PFSK-1 (cell line): ENCODE measurements around the gene ERI3.

Source experiments
- FOXP2 ChIP-seq: optimal IDR thresholded peaks from 2 replicates; pipeline ENCODE3; 2011; ENCODE audit warnings: borderline replicate concordance, control low read depth, inconsistent platforms; ENCODE audit not compliant: insufficient read depth; ENCODE audit errors: extremely low read length, extremely low read depth
- POLR2AphosphoS5 ChIP-seq: IDR thresholded peaks from 2 replicates; pipeline ENCODE4 v1.6.1; 2012; ENCODE audit warnings: low read depth, mild to moderate bottlenecking, control low read depth, low read length, moderate library complexity
- SIN3A ChIP-seq: IDR thresholded peaks from 2 replicates; pipeline ENCODE4 v1.6.1; 2012; ENCODE audit warnings: mild to moderate bottlenecking, low read length, moderate library complexity, borderline replicate concordance; ENCODE audit not compliant: insufficient read depth
- TAF1 ChIP-seq: IDR thresholded peaks from 2 replicates; pipeline ENCODE4 v1.6.1; 2012; ENCODE audit warnings: low read length, control low read depth, borderline replicate concordance; ENCODE audit not compliant: insufficient read depth
- TF ChIP-seq, protein P1 (sequence below), 2 experiments: IDR thresholded peaks; 2 replicates each; pipeline versions ENCODE4 v1.6.1 to v1.8.0; 2011 to 2012; ENCODE audit warnings: low read depth in 2 of 2, low read length in 2 of 2, control low read depth in 1 of 2, inconsistent platforms in 1 of 2, mild to moderate bottlenecking in 1 of 2, moderate library complexity in 1 of 2; ENCODE audit not compliant: insufficient read depth in 1 of 2

The ERI3 gene

DNA sequence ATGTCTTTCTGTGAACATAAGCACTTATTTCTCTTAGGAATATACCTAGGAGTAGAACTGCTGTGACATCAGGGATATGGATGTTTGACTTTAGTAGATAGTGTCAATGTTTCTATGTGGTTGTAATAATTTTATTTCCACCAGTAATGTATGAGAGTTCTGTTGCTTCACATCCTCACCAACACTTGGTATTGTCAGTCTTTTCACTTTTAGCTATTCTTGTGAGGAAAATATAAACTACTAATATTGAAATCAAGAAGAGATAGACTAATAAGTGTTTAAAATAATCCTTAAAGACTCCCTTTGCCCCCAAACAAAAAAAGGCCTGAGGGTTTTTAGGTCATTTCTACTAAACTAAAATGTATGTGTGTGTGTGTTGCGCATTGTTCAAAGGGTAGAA lies 144.5 kb downstream of the ERI3 start:
- TF ChIP-seq POLR2AphosphoS5 = no peak
- no peak for TF ChIP-seq FOXP2
- no peak for TF ChIP-seq SIN3A
- TF ChIP-seq, protein P1, sequence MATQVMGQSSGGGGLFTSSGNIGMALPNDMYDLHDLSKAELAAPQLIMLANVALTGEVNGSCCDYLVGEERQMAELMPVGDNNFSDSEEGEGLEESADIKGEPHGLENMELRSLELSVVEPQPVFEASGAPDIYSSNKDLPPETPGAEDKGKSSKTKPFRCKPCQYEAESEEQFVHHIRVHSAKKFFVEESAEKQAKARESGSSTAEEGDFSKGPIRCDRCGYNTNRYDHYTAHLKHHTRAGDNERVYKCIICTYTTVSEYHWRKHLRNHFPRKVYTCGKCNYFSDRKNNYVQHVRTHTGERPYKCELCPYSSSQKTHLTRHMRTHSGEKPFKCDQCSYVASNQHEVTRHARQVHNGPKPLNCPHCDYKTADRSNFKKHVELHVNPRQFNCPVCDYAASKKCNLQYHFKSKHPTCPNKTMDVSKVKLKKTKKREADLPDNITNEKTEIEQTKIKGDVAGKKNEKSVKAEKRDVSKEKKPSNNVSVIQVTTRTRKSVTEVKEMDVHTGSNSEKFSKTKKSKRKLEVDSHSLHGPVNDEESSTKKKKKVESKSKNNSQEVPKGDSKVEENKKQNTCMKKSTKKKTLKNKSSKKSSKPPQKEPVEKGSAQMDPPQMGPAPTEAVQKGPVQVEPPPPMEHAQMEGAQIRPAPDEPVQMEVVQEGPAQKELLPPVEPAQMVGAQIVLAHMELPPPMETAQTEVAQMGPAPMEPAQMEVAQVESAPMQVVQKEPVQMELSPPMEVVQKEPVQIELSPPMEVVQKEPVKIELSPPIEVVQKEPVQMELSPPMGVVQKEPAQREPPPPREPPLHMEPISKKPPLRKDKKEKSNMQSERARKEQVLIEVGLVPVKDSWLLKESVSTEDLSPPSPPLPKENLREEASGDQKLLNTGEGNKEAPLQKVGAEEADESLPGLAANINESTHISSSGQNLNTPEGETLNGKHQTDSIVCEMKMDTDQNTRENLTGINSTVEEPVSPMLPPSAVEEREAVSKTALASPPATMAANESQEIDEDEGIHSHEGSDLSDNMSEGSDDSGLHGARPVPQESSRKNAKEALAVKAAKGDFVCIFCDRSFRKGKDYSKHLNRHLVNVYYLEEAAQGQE (IDR thresholded peaks at IDR 0.05; ENCODE audit: insufficient read depth in 1 of 2, low read depth in 2 of 2, low read length in 2 of 2) = no peak

DNA sequence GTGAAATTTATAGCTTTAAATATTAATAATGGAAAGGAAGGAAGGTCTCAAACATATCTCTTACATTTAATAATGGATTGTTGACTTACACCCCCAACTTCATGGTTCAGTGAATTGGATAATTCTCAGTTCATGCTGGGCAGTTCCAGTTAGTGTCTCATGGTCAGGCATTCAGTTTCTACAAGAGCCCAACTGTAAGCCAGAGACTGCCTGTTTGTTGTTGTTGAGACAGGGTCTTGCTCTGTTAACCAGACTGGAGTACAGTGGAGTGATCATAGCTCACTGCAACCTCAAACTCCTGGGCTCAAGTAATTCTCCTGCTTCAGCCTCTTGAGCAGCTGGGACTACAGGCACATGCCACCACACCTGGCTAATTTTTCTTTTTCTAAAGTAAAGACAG lies 146.8 kb downstream of the ERI3 start:
- TF ChIP-seq POLR2AphosphoS5 (no peak), TAF1 (no peak), FOXP2 (no peak), SIN3A (no peak)
- TF ChIP-seq, protein P1 (IDR thresholded peaks at IDR 0.05; ENCODE audit: insufficient read depth in 1 of 2, low read depth in 2 of 2, low read length in 2 of 2) = no peak

DNA sequence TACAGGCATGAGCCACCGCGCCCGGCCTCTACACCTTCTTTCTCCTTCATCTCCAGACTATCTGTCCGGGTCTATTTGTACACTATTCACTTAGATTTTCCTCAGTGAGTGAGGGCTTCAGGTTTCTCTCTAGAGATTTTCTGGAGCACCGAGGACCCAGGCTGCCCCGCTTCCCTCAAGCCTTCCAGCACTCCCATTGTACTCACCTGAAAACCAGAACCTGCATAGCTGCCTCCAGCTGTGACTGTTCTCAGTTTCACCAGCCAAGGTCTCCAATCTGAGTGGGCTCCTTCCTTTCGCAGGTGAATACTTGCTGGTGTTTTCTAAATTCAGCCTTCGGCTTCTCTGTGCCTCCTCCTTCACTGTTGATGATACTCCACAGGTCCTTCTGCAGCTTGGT lies 154.7 kb downstream of the ERI3 start:
- TF ChIP-seq POLR2AphosphoS5 (no peak), SIN3A (no peak), TAF1 (no peak), FOXP2 (no peak)
- TF ChIP-seq, protein P1 (IDR thresholded peaks at IDR 0.05; ENCODE audit: insufficient read depth in 1 of 2, low read depth in 2 of 2, low read length in 2 of 2) = no peak

DNA sequence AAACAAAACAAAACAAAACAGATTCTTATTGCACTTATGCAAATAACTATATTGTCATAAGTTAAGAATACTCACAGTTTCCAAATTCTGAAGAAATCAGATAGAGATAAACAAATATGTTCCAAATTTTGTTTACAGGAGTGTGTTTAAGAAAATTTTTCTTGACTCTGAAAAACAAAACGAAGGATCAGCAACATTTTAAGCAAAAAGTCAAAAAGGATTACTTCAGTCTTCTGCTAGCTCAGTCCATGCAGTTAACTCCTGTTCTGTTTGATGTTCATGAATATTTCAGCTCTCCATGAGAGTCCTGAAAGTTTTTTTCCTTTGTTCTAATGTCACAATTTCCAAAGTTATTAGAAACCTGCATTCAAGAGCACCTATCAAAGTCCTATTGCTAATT lies 180.4 kb downstream of the ERI3 start:
- no peak for TF ChIP-seq POLR2AphosphoS5
- TF ChIP-seq TAF1 = no peak
- TF ChIP-seq, protein P1 (IDR thresholded peaks at IDR 0.05; ENCODE audit: insufficient read depth in 1 of 2, low read depth in 2 of 2, low read length in 2 of 2) = no peak
- TF ChIP-seq FOXP2 = no peak
- no peak for TF ChIP-seq SIN3A
